CD14-positive monocyte (primary cell): ENCODE data around the gene GARNL3. TPM values are rescaled to one million over a fixed set of nuclear protein-coding genes. Genes with fewer than 3 reads are reported as not detected.

Experiments used
- DNase-seq, 3 donors: peaks; one replicate each; pipeline ENCODE4 v3.0.0-alpha.2; 2011 to 2022
- H2AFZ ChIP-seq: 2 replicates; pipeline ENCODE4 v1.6.0; 2012; ENCODE audit warnings: mild to moderate bottlenecking, low read depth, low read length, inconsistent platforms; ENCODE audit not compliant: insufficient read depth, poor library complexity, severe bottlenecking
- H3K27ac ChIP-seq, 2 donors: 1 replicate in 1 of 2; 2 replicates in 1 of 2; pipeline ENCODE4 v1.5.1; 2012 to 2013; ENCODE audit warnings: low read length in 2 of 2, control low read depth in 1 of 2, inconsistent platforms in 1 of 2, low read depth in 1 of 2, mild to moderate bottlenecking in 1 of 2
- H3K27me3 ChIP-seq, 2 donors: one replicate each; pipeline versions ENCODE4 v1.6.0 to v1.6.1; 2011 to 2013; ENCODE audit warnings: low read length in 2 of 2; ENCODE audit not compliant: control insufficient read depth in 2 of 2, insufficient read depth in 2 of 2
- H3K36me3 ChIP-seq, 2 donors: replicated peaks in 1 of 2; 1 replicate in 1 of 2; 2 replicates in 1 of 2; pipeline versions ENCODE4 v1.5.1 to v1.6.1; 2012 to 2013; ENCODE audit warnings: low read length in 2 of 2, control low read depth in 1 of 2, inconsistent platforms in 1 of 2, mild to moderate bottlenecking in 1 of 2; ENCODE audit not compliant: insufficient read depth in 2 of 2, control insufficient read depth in 1 of 2
- H3K4me1 ChIP-seq, 2 donors: 1 replicate in 1 of 2; 2 replicates in 1 of 2; pipeline versions ENCODE4 v1.5.1 to v1.6.1; 2012 to 2013; ENCODE audit warnings: low read length in 2 of 2, control low read depth in 1 of 2, inconsistent platforms in 1 of 2, mild to moderate bottlenecking in 1 of 2, moderate library complexity in 1 of 2; ENCODE audit not compliant: insufficient read depth in 2 of 2, control insufficient read depth in 1 of 2
- H3K4me2 ChIP-seq: replicated peaks from 2 replicates; pipeline ENCODE3; 2012; ENCODE audit warnings: low read length, moderate library complexity, mild to moderate bottlenecking; ENCODE audit not compliant: poor library complexity, severe bottlenecking; ENCODE audit errors: extremely low read depth
- H3K4me3 ChIP-seq, 3 experiments: fragments of 200-600 bp in 1 of 3; sonication (generic) in 1 of 3; replicated peaks in 1 of 3; 1 replicate in 2 of 3; 2 replicates in 1 of 3; pipeline ENCODE4 v1.5.1; 2011 to 2013; ENCODE audit warnings: low read length in 3 of 3, mild to moderate bottlenecking in 3 of 3, control low read depth in 2 of 3, low read depth in 2 of 3, inconsistent platforms in 1 of 3, moderate library complexity in 1 of 3
- H3K79me2 ChIP-seq: 2 replicates; pipeline ENCODE4 v1.6.0; 2012; ENCODE audit warnings: mild to moderate bottlenecking, control low read depth, inconsistent platforms, low read length, moderate library complexity; ENCODE audit not compliant: insufficient read depth
- H3K9ac ChIP-seq: 2 replicates; pipeline ENCODE4 v1.6.0; 2017; ENCODE audit warnings: low read length, mild to moderate bottlenecking; ENCODE audit not compliant: insufficient read depth, poor library complexity, severe bottlenecking
- H3K9me3 ChIP-seq, 2 donors: replicated peaks in 1 of 2; 1 replicate in 1 of 2; 2 replicates in 1 of 2; pipeline versions ENCODE4 v1.5.1 to v1.6.1; 2012 to 2013; ENCODE audit warnings: low read length in 2 of 2, control low read depth in 1 of 2; ENCODE audit not compliant: control insufficient read depth in 1 of 2, insufficient read depth in 1 of 2
- H4K20me1 ChIP-seq: 2 replicates; pipeline ENCODE4 v1.6.0; 2012; ENCODE audit warnings: mild to moderate bottlenecking, low read length, control low read depth, moderate library complexity; ENCODE audit not compliant: insufficient read depth
- H3K27ac Mint-ChIP-seq, 7 donors: one replicate each; pipeline ENCODE4 v1.8.0; 2020; ENCODE audit warnings: mild to moderate bottlenecking in 7 of 7, mixed read lengths in 7 of 7, moderate library complexity in 6 of 7, inconsistent platforms in 2 of 7
- H3K27me3 Mint-ChIP-seq, 3 donors: one replicate each; pipeline ENCODE4 v1.8.0; 2021 to 2022; ENCODE audit warnings: low read depth in 3 of 3, mild to moderate bottlenecking in 3 of 3, mixed read lengths in 3 of 3, moderate library complexity in 3 of 3, inconsistent platforms in 1 of 3
- H3K36me3 Mint-ChIP-seq, 2 donors: one replicate each; pipeline ENCODE4 v1.8.0; 2020; ENCODE audit warnings: mixed read lengths in 2 of 2, inconsistent platforms in 1 of 2, mild to moderate bottlenecking in 1 of 2
- H3K4me1 Mint-ChIP-seq: one replicate; pipeline ENCODE4 v1.8.0; 2020; ENCODE audit warnings: mild to moderate bottlenecking, mixed read lengths
- H3K4me3 Mint-ChIP-seq, 2 donors: one replicate each; pipeline ENCODE4 v1.8.0; 2020; ENCODE audit warnings: mild to moderate bottlenecking in 2 of 2, mixed read lengths in 2 of 2, moderate library complexity in 1 of 2
- H3K9me3 Mint-ChIP-seq, 7 donors: one replicate each; pipeline ENCODE4 v1.8.0; 2020 to 2022; ENCODE audit warnings: mixed read lengths in 7 of 7, mild to moderate bottlenecking in 6 of 7, moderate library complexity in 6 of 7, inconsistent platforms in 2 of 7
- CTCF ChIP-seq: fragments of 200-600 bp; IDR thresholded peaks from one replicate; pipeline ENCODE4 v1.8.0; 2022; ENCODE audit warnings: antibody characterized with exemption, mild to moderate bottlenecking
- WGBS: methylation state at CpG from one replicate; pipeline ENCODE4 v1.1.5; 2013; ENCODE audit warnings: missing lambda C conversion rate; ENCODE audit not compliant: insufficient coverage; 5-methylcytosine and 5-hydroxymethylcytosine counted together
- intact Hi-C, 2 donors: fragments of 100-400 bp; cut with micrococcal nuclease; formaldehyde crosslinking; loops; one replicate each; pipeline versions ENCODE4 v1.15.0 to v1.15.1; 2023
- polyA plus RNA-seq, 3 donors: library from polyadenylated mRNA; depleted of rRNA in 1 of 3; unstranded in 2 of 3; stranded (reverse) in 1 of 3; fragments of 300-500 nt in 2 of 3; fragments of >200 nt in 1 of 3; fragmentation: Illumina TruSeq in 2 of 3; gene quantifications; 1 replicate in 2 of 3; 2 replicates in 1 of 3; pipeline ENCODE4 v1.2.3, GENCODE V29; 2012 to 2021

GARNL3 gene
- polyA plus RNA-seq, 3 donors = 0.39 to 1.5 (median 0.94) TPM

GRCh38 chr9:127221695-127222094, 42.9 kb upstream of the GARNL3 start:
- DNase-seq = no peak
- peaks cover 18 to 26% of the 10 kb centered on the region in 2 donors for H3K4me1 ChIP-seq
- no peak overlapping the region for H2AFZ ChIP-seq
- no peak for TF ChIP-seq CTCF
- H3K9me3 Mint-ChIP-seq = peaks cover 0 to 12% (median 3%) of the 10 kb centered on the region in 7 donors
- peaks cover 24% of the 10 kb centered on the region for H3K4me1 Mint-ChIP-seq
- no peaks in the 10 kb centered on the region for H3K79me2 ChIP-seq
- no peak overlapping the region for H3K4me3 Mint-ChIP-seq
- WGBS = 22% methylated on average over 2 of the region's 2 CpGs
- intact Hi-C loops = loop anchor here (5.0 to 10.0 kb wide), 3 partner anchors 176 to 696 kb away; partner anchors contain the start of genes LRSAM1 (in 2 of the 2), RPL12 (in 2 of the 2), SLC2A8 (in 2 of the 2) and ST6GALNAC4 (in 1 of the 2)
- H3K27me3 Mint-ChIP-seq = peaks cover 27 to 36% (median 34%) of the 10 kb centered on the region in 3 donors
- H3K9ac ChIP-seq = no peak overlapping the region
- H3K27ac ChIP-seq = no peak overlapping the region
- no peaks in the 10 kb centered on the region for H3K36me3 ChIP-seq
- H3K4me2 ChIP-seq = no peak overlapping the region
- H3K27ac Mint-ChIP-seq = no peak overlapping the region
- peaks cover 14 to 28% of the 10 kb centered on the region in 2 donors for H3K27me3 ChIP-seq
- peaks cover 3 to 8% of the 10 kb centered on the region in 2 donors for H3K36me3 Mint-ChIP-seq
- H4K20me1 ChIP-seq = no peaks in the 10 kb centered on the region
- no peak overlapping the region for H3K4me3 ChIP-seq
- no peaks in the 10 kb centered on the region for H3K9me3 ChIP-seq

- no peaks in the 10 kb centered on the region for H3K9me3 ChIP-seq
- H3K4me3 ChIP-seq = no peak overlapping the region
- H2AFZ ChIP-seq = no peak overlapping the region
- H3K36me3 ChIP-seq = no peaks in the 10 kb centered on the region
- H3K9ac ChIP-seq = no peak overlapping the region
- H3K4me1 Mint-ChIP-seq = peaks cover 24% of the 10 kb centered on the region
- H3K79me2 ChIP-seq = no peaks in the 10 kb centered on the region
- H3K27me3 ChIP-seq = peaks cover 15 to 31% of the 10 kb centered on the region in 2 donors
- peaks cover 3 to 9% of the 10 kb centered on the region in 2 donors for H3K36me3 Mint-ChIP-seq
- no peak overlapping the region for H3K4me2 ChIP-seq
- no peak for TF ChIP-seq CTCF
- intact Hi-C loops = loop anchor here (5.0 to 10.0 kb wide), 3 partner anchors 175 to 695 kb away; partner anchors contain the start of genes LRSAM1 (in 2 of the 2), RPL12 (in 2 of the 2), SLC2A8 (in 2 of the 2) and ST6GALNAC4 (in 1 of the 2)
- DNase-seq = no peak
- H3K4me1 ChIP-seq = peaks cover 18 to 26% of the 10 kb centered on the region in 2 donors
- peaks cover 35 to 45% (median 39%) of the 10 kb centered on the region in 3 donors for H3K27me3 Mint-ChIP-seq
- 100% methylated on average over 4 of the region's 15 CpGs for WGBS
- H3K27ac Mint-ChIP-seq = no peak overlapping the region
- H4K20me1 ChIP-seq = no peaks in the 10 kb centered on the region
- no peak overlapping the region for H3K4me3 Mint-ChIP-seq
- H3K27ac ChIP-seq = no peak overlapping the region
- H3K9me3 Mint-ChIP-seq = peaks cover 0 to 12% (median 3%) of the 10 kb centered on the region in 7 donors
Observed at GRCh38 chr9:127222388-127223095, 42.0 kb upstream of the GARNL3 start.
